GM12878 (cell line): ENCODE measurements around the gene TPCN2. TPM values are rescaled to one million over a fixed set of nuclear protein-coding genes. Genes with fewer than 3 reads are reported as not detected.

Source experiments
- ATAC-seq: fragments of 200-7000 bp; cut with Tn5 transposase; 3 replicates; pipeline ENCODE4 v1.9.1; 2020; ENCODE audit warnings: mild to moderate bottlenecking, moderate library complexity
- BruUV-seq: library from RNA; stranded (reverse); fragments of 400-500 nt; replicated peaks from 2 replicates; lab custom pipeline; 2021; lab: Mats Ljungman, UMichigan
- CTCF ChIA-PET: fragments of 300-600 bp; sonication (Branson Sonifier 250); formaldehyde crosslinking; extraction: SDS; loops from one replicate; lab custom pipeline; 2021; ENCODE audit warnings: inconsistent platforms; lab: Yijun Ruan, JAX
- POLR2A ChIA-PET: fragments of 350-600 bp; formaldehyde crosslinking; extraction: SDS; loops from one replicate; lab custom pipeline; 2021; ENCODE audit warnings: inconsistent platforms; lab: Charles Lee
- RAD21 ChIA-PET: fragments of 300-600 bp; sonication (Branson Sonifier 250); formaldehyde crosslinking; loops from one replicate; lab custom pipeline; 2023; ENCODE audit warnings: antibody characterized with exemption; ENCODE audit not compliant: unreplicated experiment; lab: Charles Lee
- SMC1A ChIA-PET: fragments of 300-600 bp; sonication (Branson Sonifier 250); formaldehyde crosslinking; loops from one replicate; lab custom pipeline; 2023; ENCODE audit not compliant: unreplicated experiment, uncharacterized antibody; lab: Charles Lee
- DNase-seq: peaks from one replicate; pipeline ENCODE4 v3.0.0-alpha.2; 2011; ENCODE audit warnings: low read depth, low spot score
- FAIRE-seq: peaks from 3 replicates; lab custom pipeline; 2011; peaks lifted over from hg19 to GRCh38; lab: Jason Lieb, UNC
- H2AFZ ChIP-seq: 2 replicates; pipeline ENCODE4 v1.6.0; 2011; ENCODE audit warnings: low read depth, low read length, control low read depth; ENCODE audit not compliant: control insufficient read depth
- H3K27ac ChIP-seq: 2 replicates; pipeline ENCODE4 v1.5.1; 2011; ENCODE audit warnings: control low read depth; ENCODE audit not compliant: control insufficient read depth, insufficient read depth
- H3K27me3 ChIP-seq, 2 experiments: replicated peaks in 1 of 2; 2 replicates each; pipeline versions ENCODE4 v1.6.0 to v1.6.1; 2011; ENCODE audit warnings: low read length in 1 of 2; ENCODE audit not compliant: control insufficient read depth in 2 of 2, insufficient read depth in 2 of 2
- H3K36me3 ChIP-seq, 2 experiments: 2 replicates each; pipeline ENCODE4 v1.5.1; 2011; ENCODE audit warnings: low read length in 1 of 2; ENCODE audit not compliant: control insufficient read depth in 2 of 2, insufficient read depth in 2 of 2
- H3K4me1 ChIP-seq: 2 replicates; pipeline ENCODE4 v1.6.1; 2011; ENCODE audit warnings: mild to moderate bottlenecking, low read length, moderate library complexity, mixed read lengths; ENCODE audit not compliant: control insufficient read depth, insufficient read depth
- H3K4me2 ChIP-seq: 2 replicates; pipeline ENCODE4 v1.6.0; 2011; ENCODE audit warnings: control low read depth; ENCODE audit not compliant: control insufficient read depth, insufficient read depth
- H3K4me3 ChIP-seq: fragments of 200-600 bp; sonication (generic); 2 replicates; pipeline ENCODE4 v1.5.1; 2016
- H3K79me2 ChIP-seq: 2 replicates; pipeline ENCODE4 v1.6.0; 2011; ENCODE audit warnings: low read length; ENCODE audit not compliant: control insufficient read depth, insufficient read depth
- H3K9ac ChIP-seq: 2 replicates; pipeline ENCODE4 v1.8.0; 2011; ENCODE audit warnings: low read length, control low read depth, mixed read lengths; ENCODE audit not compliant: control insufficient read depth, insufficient read depth
- H3K9me3 ChIP-seq: replicated peaks from 3 replicates; pipeline ENCODE4 v1.5.1; 2011; ENCODE audit warnings: mild to moderate bottlenecking, low read length; ENCODE audit not compliant: control insufficient read depth, insufficient read depth
- H4K20me1 ChIP-seq: 2 replicates; pipeline ENCODE4 v1.6.0; 2011; ENCODE audit not compliant: control insufficient read depth, insufficient read depth
- CBFB ChIP-seq: IDR thresholded peaks from 2 replicates; pipeline ENCODE4 v1.6.1; 2016; ENCODE audit warnings: antibody characterized with exemption, low read depth
- CREB1 ChIP-seq: IDR thresholded peaks from 2 replicates; pipeline ENCODE4 v1.6.1; 2012; ENCODE audit warnings: low read depth, mild to moderate bottlenecking, inconsistent platforms
- CREM ChIP-seq: IDR thresholded peaks from 2 replicates; pipeline ENCODE4 v1.6.1; 2014; ENCODE audit warnings: antibody characterized with exemption, low read depth
- EGR1 ChIP-seq, 2 experiments: IDR thresholded peaks; 1 replicate in 1 of 2; 2 replicates in 1 of 2; pipeline ENCODE4 v1.6.1; 2011 to 2012; ENCODE audit warnings: low read depth in 2 of 2, low read length in 2 of 2, borderline replicate concordance in 1 of 2, mild to moderate bottlenecking in 1 of 2, moderate library complexity in 1 of 2
- ELK1 ChIP-seq: IDR thresholded peaks from 2 replicates; pipeline ENCODE4 v1.6.1; 2012; ENCODE audit warnings: low read depth, low read length, improper control_type of control experiment
- EZH2 ChIP-seq: IDR thresholded peaks from 2 replicates; pipeline ENCODE4 v1.6.1; 2012; ENCODE audit warnings: low read depth, mild to moderate bottlenecking, control low read depth, inconsistent platforms, low read length, borderline replicate concordance; ENCODE audit not compliant: control insufficient read depth
- HDAC2 ChIP-seq: fragments of 200-600 bp; sonication (generic); IDR thresholded peaks from 2 replicates; pipeline ENCODE4 v1.6.1; 2017
- HDGF ChIP-seq: fragments of 450-650 bp; IDR thresholded peaks from 2 replicates; pipeline ENCODE4 v1.6.1; 2016; ENCODE audit warnings: antibody characterized with exemption
- JUNB ChIP-seq: IDR thresholded peaks from 2 replicates; pipeline ENCODE4 v1.6.1; 2016; ENCODE audit warnings: antibody characterized with exemption, mild to moderate bottlenecking
- KLF5 ChIP-seq: fragments of 450-650 bp; IDR thresholded peaks from 2 replicates; pipeline ENCODE4 v1.6.1; 2014; ENCODE audit warnings: mild to moderate bottlenecking; ENCODE audit not compliant: partially characterized antibody
- MLLT1 ChIP-seq: fragments of 450-650 bp; IDR thresholded peaks from 2 replicates; pipeline ENCODE4 v1.6.1; 2016; ENCODE audit warnings: mild to moderate bottlenecking
- NFXL1 ChIP-seq: fragments of 450-650 bp; IDR thresholded peaks from 2 replicates; pipeline ENCODE4 v1.6.1; 2017; ENCODE audit warnings: antibody characterized with exemption, mild to moderate bottlenecking, borderline replicate concordance
- RBBP5 ChIP-seq: fragments of 200-600 bp; sonication (generic); conservative IDR thresholded peaks from 2 replicates; pipeline ENCODE4 v1.6.1; 2016
- SREBF2 ChIP-seq: IDR thresholded peaks from 2 replicates; pipeline ENCODE4 v1.6.1; 2012; ENCODE audit warnings: mild to moderate bottlenecking, low read length
- SRF ChIP-seq, 2 experiments: IDR thresholded peaks; 2 replicates each; pipeline ENCODE4 v1.6.1; 2011; ENCODE audit warnings: low read depth in 2 of 2, low read length in 2 of 2, mild to moderate bottlenecking in 1 of 2, moderate library complexity in 1 of 2
- in situ Hi-C: fragments of 300-500 bp; cut with MboI; formaldehyde crosslinking; loops from 9 replicates; pipeline ENCODE4 v1.14.3; 2018; ENCODE audit warnings: mixed read lengths
- intact Hi-C: fragments of 100-400 bp; cut with micrococcal nuclease; formaldehyde crosslinking; loops from one replicate; pipeline ENCODE4 v1.14.2; 2022; ENCODE audit not compliant: unreplicated experiment
- polyA plus RNA-seq, 11 experiments: library from polyadenylated mRNA; depleted of rRNA in 4 of 11; unstranded in 6 of 11; stranded (reverse) in 5 of 11; fragments of >200 nt; fragmentation: Nextera tagmentation in 4 of 11; fragmentation: Illumina TruSeq in 1 of 11; extraction: Ambion mirVana in 4 of 11; extraction: Trizol in 1 of 11; gene quantifications; 1 replicate in 1 of 11; 2 replicates in 10 of 11; pipeline versions ENCODE4 v1.2.1 to v1.2.3, GENCODE V29; 2011 to 2016; ENCODE audit warnings: inconsistent platforms in 2 of 11, missing spikeins in 2 of 11, low read depth in 1 of 11
- total RNA-seq, 4 experiments: library from RNA; depleted of rRNA in 3 of 4; stranded (reverse); fragments of >200 nt in 3 of 4; fragmentation: Illumina TruSeq in 1 of 4; extraction: Trizol in 1 of 4; gene quantifications; 2 replicates each; pipeline versions ENCODE4 v1.2.1 to v1.2.3, GENCODE V29; 2013 to 2021

TPCN2 gene
- total and polyA plus RNA-seq, 10 of the 15 experiments (the other 5 are each of a cell fraction or from before 2014, with no cell fraction given) = 1.7 to 18.4 (median 8.4) TPM

- H3K79me2 ChIP-seq = no peaks in the 10 kb centered on the region
- no TSS peak for BruUV-seq
- H3K4me2 ChIP-seq = no peak overlapping the region
- H3K4me3 ChIP-seq = no peak overlapping the region
- H3K9me3 ChIP-seq = peaks cover 4% of the 10 kb centered on the region; the same call in 2 of the 3 replicates
- DNase-seq (no peak), FAIRE-seq (no peak), ATAC-seq (no peak)
- POLR2A ChIA-PET = no interaction called here
- no peaks in the 10 kb centered on the region for H4K20me1 ChIP-seq
- no peak overlapping the region for H3K9ac ChIP-seq
- H3K27me3 ChIP-seq = no peaks in the 10 kb centered on the region
- no peaks in the 10 kb centered on the region for H3K36me3 ChIP-seq
- no peak overlapping the region for H3K27ac ChIP-seq
- no peak overlapping the region for H2AFZ ChIP-seq
- in situ Hi-C loops (no loop called here), intact Hi-C loops (no loop called here)
- SMC1A ChIA-PET = no interaction called here
- TF ChIP-seq HDAC2 (no peak), ELK1 (no peak), EZH2 (no peak), NFXL1 (no peak), SREBF2 (no peak), MLLT1 (no peak), EGR1 (IDR thresholded peaks at IDR 0.05; ENCODE audit: borderline replicate concordance in 1 of 2, low read depth in 2 of 2, low read length in 2 of 2) (no peak), CREB1 (no peak), JUNB (no peak), HDGF (no peak), KLF5 (no peak), SRF (IDR thresholded peaks at IDR 0.05; ENCODE audit: low read depth in 2 of 2, low read length in 2 of 2) (no peak), CBFB (no peak), RBBP5 (no peak), CREM (no peak)
- CTCF ChIA-PET = no interaction called here
- RAD21 ChIA-PET = no interaction called here
- peaks cover 18% of the 10 kb centered on the region for H3K4me1 ChIP-seq
Measured at GRCh38 chr11:69162505-69162904, 113.8 kb downstream of the TPCN2 start.
